ENCODE measurements around the gene LRRC8A. TPM values are rescaled to one million over a fixed set of nuclear protein-coding genes. Genes with fewer than 3 reads are reported as not detected.

The LRRC8A gene
- total and polyA plus RNA-seq, 2 experiments from 2014 or later, result 37.3 to 80.5 TPM

DNA sequence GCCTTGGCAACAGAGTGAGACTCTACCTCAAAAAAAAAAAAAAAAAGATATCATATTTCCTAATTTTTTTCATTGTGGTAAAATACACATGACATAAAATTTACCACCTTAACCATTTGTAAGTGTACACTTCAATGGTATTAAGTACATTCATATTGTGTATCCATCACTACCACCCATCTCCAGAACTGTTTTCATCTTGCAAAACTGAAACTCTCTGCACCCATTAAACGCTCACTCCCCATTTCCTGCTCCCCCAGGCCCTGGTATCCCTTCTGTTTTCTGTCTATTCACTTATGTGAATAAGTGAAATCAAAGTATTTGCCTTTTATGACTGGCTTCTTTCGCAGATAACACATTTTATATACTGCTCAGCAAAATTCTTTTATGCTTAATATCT lies 12.8 kb downstream of the LRRC8A start:
- peaks cover 50% of the 10 kb centered on the region for H3K4me1 Mint-ChIP-seq
- DNase-seq (ENCODE audit: low spot score) (no peak), ATAC-seq (no peak)
- H3K27ac Mint-ChIP-seq, result no peak overlapping the region
- TF ChIP-seq CREB1 (CRISPR knock-in tag; IDR thresholded peaks at IDR 0.05; ENCODE audit: low read depth) (no peak), EZH2phosphoT487 (IDR thresholded peaks at IDR 0.05; ENCODE audit: unreplicated experiment) (no peak), POLR2AphosphoS5 (IDR thresholded peaks at IDR 0.05; ENCODE audit: low read depth) (no peak), JUNB (IDR thresholded peaks at IDR 0.05; ENCODE audit: unreplicated experiment) (no peak), NANOG (IDR thresholded peaks at IDR 0.05; ENCODE audit: borderline replicate concordance) (no peak), ZNF114 (CRISPR knock-in tag; IDR thresholded peaks at IDR 0.05) (no peak), ZNF331 (CRISPR knock-in tag; IDR thresholded peaks at IDR 0.05; ENCODE audit: low read depth) (no peak), EZH2 (IDR thresholded peaks at IDR 0.05; ENCODE audit: low read depth, unreplicated experiment) (no peak)
- TF ChIP-seq, protein P1, sequence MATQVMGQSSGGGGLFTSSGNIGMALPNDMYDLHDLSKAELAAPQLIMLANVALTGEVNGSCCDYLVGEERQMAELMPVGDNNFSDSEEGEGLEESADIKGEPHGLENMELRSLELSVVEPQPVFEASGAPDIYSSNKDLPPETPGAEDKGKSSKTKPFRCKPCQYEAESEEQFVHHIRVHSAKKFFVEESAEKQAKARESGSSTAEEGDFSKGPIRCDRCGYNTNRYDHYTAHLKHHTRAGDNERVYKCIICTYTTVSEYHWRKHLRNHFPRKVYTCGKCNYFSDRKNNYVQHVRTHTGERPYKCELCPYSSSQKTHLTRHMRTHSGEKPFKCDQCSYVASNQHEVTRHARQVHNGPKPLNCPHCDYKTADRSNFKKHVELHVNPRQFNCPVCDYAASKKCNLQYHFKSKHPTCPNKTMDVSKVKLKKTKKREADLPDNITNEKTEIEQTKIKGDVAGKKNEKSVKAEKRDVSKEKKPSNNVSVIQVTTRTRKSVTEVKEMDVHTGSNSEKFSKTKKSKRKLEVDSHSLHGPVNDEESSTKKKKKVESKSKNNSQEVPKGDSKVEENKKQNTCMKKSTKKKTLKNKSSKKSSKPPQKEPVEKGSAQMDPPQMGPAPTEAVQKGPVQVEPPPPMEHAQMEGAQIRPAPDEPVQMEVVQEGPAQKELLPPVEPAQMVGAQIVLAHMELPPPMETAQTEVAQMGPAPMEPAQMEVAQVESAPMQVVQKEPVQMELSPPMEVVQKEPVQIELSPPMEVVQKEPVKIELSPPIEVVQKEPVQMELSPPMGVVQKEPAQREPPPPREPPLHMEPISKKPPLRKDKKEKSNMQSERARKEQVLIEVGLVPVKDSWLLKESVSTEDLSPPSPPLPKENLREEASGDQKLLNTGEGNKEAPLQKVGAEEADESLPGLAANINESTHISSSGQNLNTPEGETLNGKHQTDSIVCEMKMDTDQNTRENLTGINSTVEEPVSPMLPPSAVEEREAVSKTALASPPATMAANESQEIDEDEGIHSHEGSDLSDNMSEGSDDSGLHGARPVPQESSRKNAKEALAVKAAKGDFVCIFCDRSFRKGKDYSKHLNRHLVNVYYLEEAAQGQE (IDR thresholded peaks at IDR 0.05; ENCODE audit: unreplicated experiment), result no peak
- TF ChIP-seq, protein P2, sequence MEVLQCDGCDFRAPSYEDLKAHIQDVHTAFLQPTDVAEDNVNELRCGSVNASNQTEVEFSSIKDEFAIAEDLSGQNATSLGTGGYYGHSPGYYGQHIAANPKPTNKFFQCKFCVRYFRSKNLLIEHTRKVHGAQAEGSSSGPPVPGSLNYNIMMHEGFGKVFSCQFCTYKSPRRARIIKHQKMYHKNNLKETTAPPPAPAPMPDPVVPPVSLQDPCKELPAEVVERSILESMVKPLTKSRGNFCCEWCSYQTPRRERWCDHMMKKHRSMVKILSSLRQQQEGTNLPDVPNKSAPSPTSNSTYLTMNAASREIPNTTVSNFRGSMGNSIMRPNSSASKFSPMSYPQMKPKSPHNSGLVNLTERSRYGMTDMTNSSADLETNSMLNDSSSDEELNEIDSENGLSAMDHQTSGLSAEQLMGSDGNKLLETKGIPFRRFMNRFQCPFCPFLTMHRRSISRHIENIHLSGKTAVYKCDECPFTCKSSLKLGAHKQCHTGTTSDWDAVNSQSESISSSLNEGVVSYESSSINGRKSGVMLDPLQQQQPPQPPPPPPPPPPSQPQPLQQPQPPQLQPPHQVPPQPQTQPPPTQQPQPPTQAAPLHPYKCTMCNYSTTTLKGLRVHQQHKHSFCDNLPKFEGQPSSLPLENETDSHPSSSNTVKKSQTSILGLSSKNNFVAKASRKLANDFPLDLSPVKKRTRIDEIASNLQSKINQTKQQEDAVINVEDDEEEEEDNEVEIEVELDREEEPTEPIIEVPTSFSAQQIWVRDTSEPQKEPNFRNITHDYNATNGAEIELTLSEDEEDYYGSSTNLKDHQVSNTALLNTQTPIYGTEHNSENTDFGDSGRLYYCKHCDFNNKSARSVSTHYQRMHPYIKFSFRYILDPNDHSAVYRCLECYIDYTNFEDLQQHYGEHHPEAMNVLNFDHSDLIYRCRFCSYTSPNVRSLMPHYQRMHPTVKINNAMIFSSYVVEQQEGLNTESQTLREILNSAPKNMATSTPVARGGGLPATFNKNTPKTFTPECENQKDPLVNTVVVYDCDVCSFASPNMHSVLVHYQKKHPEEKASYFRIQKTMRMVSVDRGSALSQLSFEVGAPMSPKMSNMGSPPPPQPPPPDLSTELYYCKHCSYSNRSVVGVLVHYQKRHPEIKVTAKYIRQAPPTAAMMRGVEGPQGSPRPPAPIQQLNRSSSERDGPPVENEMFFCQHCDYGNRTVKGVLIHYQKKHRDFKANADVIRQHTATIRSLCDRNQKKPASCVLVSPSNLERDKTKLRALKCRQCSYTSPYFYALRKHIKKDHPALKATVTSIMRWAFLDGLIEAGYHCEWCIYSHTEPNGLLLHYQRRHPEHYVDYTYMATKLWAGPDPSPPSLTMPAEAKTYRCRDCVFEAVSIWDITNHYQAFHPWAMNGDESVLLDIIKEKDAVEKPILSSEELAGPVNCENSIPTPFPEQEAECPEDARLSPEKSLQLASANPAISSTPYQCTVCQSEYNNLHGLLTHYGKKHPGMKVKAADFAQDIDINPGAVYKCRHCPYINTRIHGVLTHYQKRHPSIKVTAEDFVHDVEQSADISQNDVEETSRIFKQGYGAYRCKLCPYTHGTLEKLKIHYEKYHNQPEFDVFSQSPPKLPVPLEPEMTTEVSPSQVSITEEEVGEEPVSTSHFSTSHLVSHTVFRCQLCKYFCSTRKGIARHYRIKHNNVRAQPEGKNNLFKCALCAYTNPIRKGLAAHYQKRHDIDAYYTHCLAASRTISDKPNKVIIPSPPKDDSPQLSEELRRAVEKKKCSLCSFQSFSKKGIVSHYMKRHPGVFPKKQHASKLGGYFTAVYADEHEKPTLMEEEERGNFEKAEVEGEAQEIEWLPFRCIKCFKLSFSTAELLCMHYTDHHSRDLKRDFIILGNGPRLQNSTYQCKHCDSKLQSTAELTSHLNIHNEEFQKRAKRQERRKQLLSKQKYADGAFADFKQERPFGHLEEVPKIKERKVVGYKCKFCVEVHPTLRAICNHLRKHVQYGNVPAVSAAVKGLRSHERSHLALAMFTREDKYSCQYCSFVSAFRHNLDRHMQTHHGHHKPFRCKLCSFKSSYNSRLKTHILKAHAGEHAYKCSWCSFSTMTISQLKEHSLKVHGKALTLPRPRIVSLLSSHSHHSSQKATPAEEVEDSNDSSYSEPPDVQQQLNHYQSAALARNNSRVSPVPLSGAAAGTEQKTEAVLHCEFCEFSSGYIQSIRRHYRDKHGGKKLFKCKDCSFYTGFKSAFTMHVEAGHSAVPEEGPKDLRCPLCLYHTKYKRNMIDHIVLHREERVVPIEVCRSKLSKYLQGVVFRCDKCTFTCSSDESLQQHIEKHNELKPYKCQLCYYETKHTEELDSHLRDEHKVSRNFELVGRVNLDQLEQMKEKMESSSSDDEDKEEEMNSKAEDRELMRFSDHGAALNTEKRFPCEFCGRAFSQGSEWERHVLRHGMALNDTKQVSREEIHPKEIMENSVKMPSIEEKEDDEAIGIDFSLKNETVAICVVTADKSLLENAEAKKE (CRISPR knock-in tag; IDR thresholded peaks at IDR 0.05), result no peak
- TF ChIP-seq, protein P3, sequence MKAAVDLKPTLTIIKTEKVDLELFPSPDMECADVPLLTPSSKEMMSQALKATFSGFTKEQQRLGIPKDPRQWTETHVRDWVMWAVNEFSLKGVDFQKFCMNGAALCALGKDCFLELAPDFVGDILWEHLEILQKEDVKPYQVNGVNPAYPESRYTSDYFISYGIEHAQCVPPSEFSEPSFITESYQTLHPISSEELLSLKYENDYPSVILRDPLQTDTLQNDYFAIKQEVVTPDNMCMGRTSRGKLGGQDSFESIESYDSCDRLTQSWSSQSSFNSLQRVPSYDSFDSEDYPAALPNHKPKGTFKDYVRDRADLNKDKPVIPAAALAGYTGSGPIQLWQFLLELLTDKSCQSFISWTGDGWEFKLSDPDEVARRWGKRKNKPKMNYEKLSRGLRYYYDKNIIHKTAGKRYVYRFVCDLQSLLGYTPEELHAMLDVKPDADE (IDR thresholded peaks at IDR 0.05), result no peak
- Histone ChIP-seq H3K4me1 (ENCODE audit: insufficient read depth) (peaks cover 11% of the 10 kb centered on the region; the same call in 1 of the 2 replicates), H3K9me2 (ENCODE audit: insufficient read depth) (no peaks in the 10 kb centered on the region), H3K36me3 (ENCODE audit: insufficient read depth) (peaks cover 11% of the 10 kb centered on the region), H2AFZ (no peak overlapping the region), H3K27me3 (ENCODE audit: insufficient read depth) (no peaks in the 10 kb centered on the region), H3K4me3 (no peak overlapping the region), H3K27ac (ENCODE audit: low read depth) (peak overlapping the region; percentile 32; the same call in 1 of the 2 replicates), H4K20me1 (replicated peaks; ENCODE audit: insufficient read depth) (peaks cover 32% of the 10 kb centered on the region), H3K79me2 (replicated peaks; ENCODE audit: insufficient read depth) (peaks cover 75% of the 10 kb centered on the region), H3F3A (replicated peaks; ENCODE audit: low read depth) (0 out of 2 replicates have a peak, but pooled peaks cover 3% of the 10 kb centered on the region), H3K4me2 (no peak overlapping the region)
- no peaks in the 10 kb centered on the region for H3K9me3 Mint-ChIP-seq
- no peak overlapping the region for H3K4me3 Mint-ChIP-seq
- H3K36me3 Mint-ChIP-seq (ENCODE audit: low read depth), result peaks cover 62% of the 10 kb centered on the region
- H3K27me3 Mint-ChIP-seq (ENCODE audit: insufficient read depth, low read depth, poor library complexity), result peaks cover 4% of the 10 kb centered on the region
